Measurements from ENCODE around the gene ERBIN.

GRCh38 chr5:66100851-66101250, 174.5 kb downstream of the ERBIN start:
- TF ChIP-seq EZH2phosphoT487 (IDR thresholded peaks at IDR 0.05; ENCODE audit: insufficient read depth, low read depth) (no peak), EZH2 (IDR thresholded peaks at IDR 0.05; ENCODE audit: insufficient read depth, poor library complexity, severe bottlenecking) (no peak)

Measured in GM23248 (cell line).